Fibroblast of lung (primary cell): ENCODE measurements around the gene PCSK6. TPM values are rescaled to one million over a fixed set of nuclear protein-coding genes. Genes with fewer than 3 reads are reported as not detected.

ENCODE experiments used
- DNase-seq, 2 donors: peaks; one replicate each; pipeline versions ENCODE4 v3.0.0 to v3.0.0-alpha.2; 2010; ENCODE audit warnings: low read depth in 2 of 2
- H2AFZ ChIP-seq: 2 replicates; pipeline ENCODE4 v1.5.1; 2012; ENCODE audit warnings: low read length, control low read depth, inconsistent platforms
- H3K27ac ChIP-seq: 2 replicates; pipeline ENCODE4 v1.5.1; 2011; ENCODE audit warnings: low read length, control low read depth; ENCODE audit not compliant: insufficient read depth
- H3K27me3 ChIP-seq: 2 replicates; pipeline ENCODE4 v1.5.1; 2011; ENCODE audit warnings: mild to moderate bottlenecking, low read length; ENCODE audit not compliant: control insufficient read depth, insufficient read depth
- H3K36me3 ChIP-seq: 2 replicates; pipeline ENCODE4 v1.5.1; 2011; ENCODE audit warnings: low read length; ENCODE audit not compliant: control insufficient read depth, insufficient read depth
- H3K4me1 ChIP-seq: 2 replicates; pipeline ENCODE4 v1.5.1; 2011; ENCODE audit warnings: low read length; ENCODE audit not compliant: control insufficient read depth, insufficient read depth; ENCODE audit errors: extremely low read depth
- H3K4me2 ChIP-seq: 2 replicates; pipeline ENCODE4 v1.5.1; 2011; ENCODE audit warnings: low read length, control low read depth; ENCODE audit not compliant: insufficient read depth; ENCODE audit errors: extremely low read depth
- H3K4me3 ChIP-seq, 4 experiments: fragments of 200-600 bp in 1 of 4; sonication (generic) in 1 of 4; replicated peaks in 1 of 4; 2 replicates each; pipeline ENCODE4 v1.5.1; 2011 to 2016; ENCODE audit warnings: low read length in 4 of 4, low read depth in 3 of 4, mild to moderate bottlenecking in 3 of 4, control low read depth in 2 of 4, inconsistent platforms in 1 of 4, mixed read lengths in 1 of 4; ENCODE audit not compliant: insufficient read depth in 1 of 4; ENCODE audit errors: control extremely low read depth in 1 of 4
- H3K79me2 ChIP-seq: 2 replicates; pipeline ENCODE4 v1.5.1; 2012; ENCODE audit warnings: mild to moderate bottlenecking, low read length, inconsistent platforms; ENCODE audit not compliant: control insufficient read depth, insufficient read depth
- H3K9ac ChIP-seq: 2 replicates; pipeline ENCODE4 v1.5.1; 2011; ENCODE audit warnings: mild to moderate bottlenecking, low read length, control low read depth; ENCODE audit not compliant: insufficient read depth
- H3K9me3 ChIP-seq: 2 replicates; pipeline ENCODE4 v1.5.1; 2012; ENCODE audit warnings: low read depth, low read length; ENCODE audit not compliant: control insufficient read depth, insufficient read depth
- H4K20me1 ChIP-seq: 2 replicates; pipeline ENCODE4 v1.5.1; 2011; ENCODE audit warnings: low read length; ENCODE audit not compliant: control insufficient read depth, insufficient read depth; ENCODE audit errors: extremely low read depth
- EZH2 ChIP-seq: IDR thresholded peaks from 2 replicates; pipeline ENCODE4 v1.5.1; 2012; ENCODE audit warnings: low read length, control low read depth, mild to moderate bottlenecking; ENCODE audit errors: missing control alignments
- polyA plus RNA-seq, 2 donors: library from polyadenylated mRNA; depleted of rRNA in 1 of 2; stranded (reverse) in 1 of 2; unstranded in 1 of 2; fragments of >200 nt; gene quantifications; 2 replicates each; pipeline ENCODE4 v1.2.1, GENCODE V29; 2011 to 2012; ENCODE audit warnings: missing spikeins in 1 of 2
- total RNA-seq: library from RNA; depleted of rRNA; stranded (reverse); fragments of >200 nt; gene quantifications from 2 replicates; pipeline ENCODE4 v1.2.1, GENCODE V29; 2014
- TF ChIP-seq, protein P1 (sequence below), 2 donors: IDR thresholded peaks in 1 of 2; conservative IDR thresholded peaks in 1 of 2; 1 replicate in 1 of 2; 2 replicates in 1 of 2; pipeline ENCODE4 v1.5.1; 2011 to 2012; ENCODE audit warnings: low read length in 2 of 2, control low read depth in 1 of 2, inconsistent platforms in 1 of 2, low read depth in 1 of 2, mild to moderate bottlenecking in 1 of 2

Gene PCSK6
- total and polyA plus RNA-seq, 2 donors (not counting 1 experiment from before 2014, with no cell fraction given) = 0.02 to 0.83 TPM

DNA sequence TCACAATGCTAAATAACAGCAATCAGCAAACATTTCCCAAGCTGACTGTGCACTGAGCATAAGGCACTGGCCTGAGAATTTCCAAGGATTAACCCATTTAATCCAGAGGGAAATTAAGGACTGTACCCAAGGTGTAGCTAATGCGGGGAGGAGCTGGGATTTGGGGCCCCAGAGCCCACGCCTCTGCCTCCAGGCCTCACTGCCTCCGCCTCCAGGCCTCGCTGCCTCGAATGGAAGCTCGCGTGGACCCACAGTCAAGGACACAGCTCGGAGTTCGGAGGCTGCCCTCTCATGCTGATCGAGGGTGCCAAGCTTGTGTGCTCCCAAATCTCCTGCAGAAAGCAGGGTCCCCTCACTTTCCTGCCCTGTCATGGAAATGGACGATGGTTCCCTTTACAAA, 118.0 kb downstream of the PCSK6 start:
- Histone ChIP-seq H3K9me3 (no peaks in the 10 kb centered on the region), H2AFZ (no peak overlapping the region), H3K79me2 (no peaks in the 10 kb centered on the region), H3K4me1 (no peaks in the 10 kb centered on the region), H3K36me3 (no peaks in the 10 kb centered on the region), H3K27ac (no peak overlapping the region), H3K4me3 (no peak overlapping the region), H3K9ac (no peak overlapping the region), H3K27me3 (no peaks in the 10 kb centered on the region), H4K20me1 (no peaks in the 10 kb centered on the region), H3K4me2 (no peak overlapping the region)
- TF ChIP-seq, protein P1, sequence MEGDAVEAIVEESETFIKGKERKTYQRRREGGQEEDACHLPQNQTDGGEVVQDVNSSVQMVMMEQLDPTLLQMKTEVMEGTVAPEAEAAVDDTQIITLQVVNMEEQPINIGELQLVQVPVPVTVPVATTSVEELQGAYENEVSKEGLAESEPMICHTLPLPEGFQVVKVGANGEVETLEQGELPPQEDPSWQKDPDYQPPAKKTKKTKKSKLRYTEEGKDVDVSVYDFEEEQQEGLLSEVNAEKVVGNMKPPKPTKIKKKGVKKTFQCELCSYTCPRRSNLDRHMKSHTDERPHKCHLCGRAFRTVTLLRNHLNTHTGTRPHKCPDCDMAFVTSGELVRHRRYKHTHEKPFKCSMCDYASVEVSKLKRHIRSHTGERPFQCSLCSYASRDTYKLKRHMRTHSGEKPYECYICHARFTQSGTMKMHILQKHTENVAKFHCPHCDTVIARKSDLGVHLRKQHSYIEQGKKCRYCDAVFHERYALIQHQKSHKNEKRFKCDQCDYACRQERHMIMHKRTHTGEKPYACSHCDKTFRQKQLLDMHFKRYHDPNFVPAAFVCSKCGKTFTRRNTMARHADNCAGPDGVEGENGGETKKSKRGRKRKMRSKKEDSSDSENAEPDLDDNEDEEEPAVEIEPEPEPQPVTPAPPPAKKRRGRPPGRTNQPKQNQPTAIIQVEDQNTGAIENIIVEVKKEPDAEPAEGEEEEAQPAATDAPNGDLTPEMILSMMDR (conservative IDR thresholded peaks at IDR 0.05 in 1 of 2, IDR thresholded peaks at IDR 0.05 in 1 of 2; ENCODE audit: low read depth in 1 of 2, low read length in 2 of 2) = no peak
- no peak for TF ChIP-seq EZH2
- no peak for DNase-seq

DNA sequence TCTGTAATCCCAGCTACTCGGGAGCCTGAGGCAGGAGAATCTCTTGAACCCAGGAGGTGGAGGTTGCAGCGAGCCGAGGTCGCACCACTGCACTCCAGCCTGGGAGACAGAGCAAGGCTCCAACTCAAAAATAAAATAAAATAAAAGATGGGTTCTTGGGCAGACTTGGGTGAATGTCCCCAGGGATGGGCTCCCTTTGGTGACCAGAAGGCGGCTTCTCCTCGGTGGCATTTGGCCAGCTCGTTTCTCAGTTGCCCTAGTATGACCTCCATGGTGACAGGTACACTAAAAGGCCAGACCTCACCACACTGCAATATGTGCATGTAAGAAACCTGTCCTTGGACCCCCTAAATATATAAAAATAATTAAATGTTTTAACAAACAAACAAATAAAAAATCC, 118.4 kb downstream of the PCSK6 start:
- Histone ChIP-seq H3K27ac (no peak overlapping the region), H3K4me3 (no peak overlapping the region), H4K20me1 (no peaks in the 10 kb centered on the region), H3K4me2 (no peak overlapping the region), H3K9ac (no peak overlapping the region), H3K9me3 (no peaks in the 10 kb centered on the region), H3K4me1 (no peaks in the 10 kb centered on the region), H3K36me3 (no peaks in the 10 kb centered on the region), H3K79me2 (no peaks in the 10 kb centered on the region), H2AFZ (no peak overlapping the region), H3K27me3 (no peaks in the 10 kb centered on the region)
- no peak for DNase-seq
- TF ChIP-seq, protein P1 (conservative IDR thresholded peaks at IDR 0.05 in 1 of 2, IDR thresholded peaks at IDR 0.05 in 1 of 2; ENCODE audit: low read depth in 1 of 2, low read length in 2 of 2) = no peak
- no peak for TF ChIP-seq EZH2

DNA sequence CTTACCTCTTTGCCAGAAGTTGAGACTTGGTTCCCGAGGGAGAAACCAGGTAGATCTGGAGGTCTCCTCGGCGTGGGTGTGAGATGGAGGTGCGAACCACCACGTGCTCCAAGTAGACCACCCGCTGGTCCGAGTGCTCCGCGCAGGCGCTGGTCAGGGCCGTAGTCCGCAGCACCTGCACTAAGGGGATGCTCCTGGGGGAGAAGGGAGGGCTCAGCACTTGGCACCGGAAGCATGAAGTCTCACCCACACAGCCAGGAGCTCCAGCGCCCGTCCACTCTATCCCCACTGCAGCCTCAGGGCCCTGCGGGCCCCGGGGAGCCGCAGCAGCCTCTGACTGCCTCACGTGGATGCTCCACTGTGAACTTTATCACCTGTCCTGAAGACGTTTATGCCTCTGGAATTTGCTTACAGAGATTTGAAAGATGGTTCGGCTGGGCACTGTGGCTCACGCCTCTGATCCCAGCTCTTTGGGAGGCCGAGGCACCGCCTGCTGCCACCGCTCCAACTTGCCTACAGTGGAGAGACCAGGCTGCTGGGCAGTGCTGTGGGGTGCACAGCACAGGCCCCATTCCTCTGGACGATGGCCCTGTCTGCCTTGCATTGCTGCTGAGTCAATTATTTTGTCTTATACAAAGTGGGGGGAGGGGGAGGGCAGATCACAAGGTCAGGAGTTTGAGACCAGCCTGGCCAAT, 119.0 kb downstream of the PCSK6 start:
- no peaks in the 10 kb centered on the region for H3K36me3 ChIP-seq
- no peak overlapping the region for H2AFZ ChIP-seq
- no peak for DNase-seq
- H3K27ac ChIP-seq = no peak overlapping the region
- no peak overlapping the region for H3K4me3 ChIP-seq
- H3K4me1 ChIP-seq = no peaks in the 10 kb centered on the region
- H3K27me3 ChIP-seq = no peaks in the 10 kb centered on the region
- TF ChIP-seq, protein P1 (conservative IDR thresholded peaks at IDR 0.05 in 1 of 2, IDR thresholded peaks at IDR 0.05 in 1 of 2; ENCODE audit: low read depth in 1 of 2, low read length in 2 of 2) = no peak
- TF ChIP-seq EZH2 = no peak
- no peaks in the 10 kb centered on the region for H3K79me2 ChIP-seq
- H3K9me3 ChIP-seq = no peaks in the 10 kb centered on the region
- H3K9ac ChIP-seq = no peak overlapping the region
- H3K4me2 ChIP-seq = no peak overlapping the region
- no peaks in the 10 kb centered on the region for H4K20me1 ChIP-seq
